GM23248 (cell line): ENCODE data around the gene NOS1.

Experiments used
- EZH2 ChIP-seq: fragments of 200-600 bp; sonication (generic); IDR thresholded peaks from 2 replicates; pipeline ENCODE4 v1.6.1; 2018; ENCODE audit warnings: antibody characterized with exemption, mild to moderate bottlenecking; ENCODE audit not compliant: insufficient read depth, poor library complexity, severe bottlenecking
- EZH2phosphoT487 ChIP-seq: fragments of 200-600 bp; sonication (generic); IDR thresholded peaks from 2 replicates; pipeline ENCODE4 v1.6.1; 2018; ENCODE audit warnings: antibody characterized with exemption, moderate library complexity, mild to moderate bottlenecking, low read depth; ENCODE audit not compliant: insufficient read depth

GRCh38 chr12:117408161-117408791 lies 46.9 kb upstream of the NOS1 start:
- TF ChIP-seq EZH2, result no peak
- no peak for TF ChIP-seq EZH2phosphoT487
